ENCODE measurements around the gene PEAR1. TPM values are rescaled to one million over a fixed set of nuclear protein-coding genes. Genes with fewer than 3 reads are reported as not detected.

The PEAR1 gene
- total RNA-seq, 3 donors from 2014 or later (not counting 1 experiment from before 2014, with no cell fraction given), result 0.52 to 1.4 (median 0.80) TPM

GRCh38 chr1:156908955-156909354 is 15.4 kb downstream of the PEAR1 start:
- H3K27ac Mint-ChIP-seq, result no peak overlapping the region
- no peaks in the 10 kb centered on the region for H3K9me3 ChIP-seq (ENCODE audit: control insufficient read depth, insufficient read depth, low read length)
- WGBS (ENCODE audit: insufficient coverage), result 92% methylated on average over 9 of the region's 10 CpGs
- ATAC-seq (no peak), DNase-seq (no peak)
- H3K36me3 ChIP-seq (ENCODE audit: control insufficient read depth, insufficient read depth, low read length), result no peaks in the 10 kb centered on the region
- H3K27ac ChIP-seq (ENCODE audit: low read length), result no peak overlapping the region
- no peak overlapping the region for H3K4me3 ChIP-seq (ENCODE audit: low read length)
- peaks cover 3% of the 10 kb centered on the region for H3K4me1 ChIP-seq (ENCODE audit: control insufficient read depth, insufficient read depth, low read length)
- no peaks in the 10 kb centered on the region for H3K9me3 Mint-ChIP-seq
- intact Hi-C loops (cut with micrococcal nuclease), result no loop called here
- H3K4me3 Mint-ChIP-seq, result no peak overlapping the region
- H3K4me1 Mint-ChIP-seq, result peaks cover 0 to 3% of the 10 kb centered on the region in 2 donors
- peaks cover 0 to 7% of the 10 kb centered on the region in 2 donors for H3K27me3 Mint-ChIP-seq (ENCODE audit: low read depth in 2 of 2)
- TF ChIP-seq, protein P1, sequence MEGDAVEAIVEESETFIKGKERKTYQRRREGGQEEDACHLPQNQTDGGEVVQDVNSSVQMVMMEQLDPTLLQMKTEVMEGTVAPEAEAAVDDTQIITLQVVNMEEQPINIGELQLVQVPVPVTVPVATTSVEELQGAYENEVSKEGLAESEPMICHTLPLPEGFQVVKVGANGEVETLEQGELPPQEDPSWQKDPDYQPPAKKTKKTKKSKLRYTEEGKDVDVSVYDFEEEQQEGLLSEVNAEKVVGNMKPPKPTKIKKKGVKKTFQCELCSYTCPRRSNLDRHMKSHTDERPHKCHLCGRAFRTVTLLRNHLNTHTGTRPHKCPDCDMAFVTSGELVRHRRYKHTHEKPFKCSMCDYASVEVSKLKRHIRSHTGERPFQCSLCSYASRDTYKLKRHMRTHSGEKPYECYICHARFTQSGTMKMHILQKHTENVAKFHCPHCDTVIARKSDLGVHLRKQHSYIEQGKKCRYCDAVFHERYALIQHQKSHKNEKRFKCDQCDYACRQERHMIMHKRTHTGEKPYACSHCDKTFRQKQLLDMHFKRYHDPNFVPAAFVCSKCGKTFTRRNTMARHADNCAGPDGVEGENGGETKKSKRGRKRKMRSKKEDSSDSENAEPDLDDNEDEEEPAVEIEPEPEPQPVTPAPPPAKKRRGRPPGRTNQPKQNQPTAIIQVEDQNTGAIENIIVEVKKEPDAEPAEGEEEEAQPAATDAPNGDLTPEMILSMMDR (IDR thresholded peaks at IDR 0.05), result no peak
- no peaks in the 10 kb centered on the region for H3K27me3 ChIP-seq (ENCODE audit: control insufficient read depth, insufficient read depth, low read length)
- no peaks in the 10 kb centered on the region for H3K36me3 Mint-ChIP-seq

GRCh38 chr1:156909671-156910070 is 16.2 kb downstream of the PEAR1 start:
- TF ChIP-seq, protein P1 (IDR thresholded peaks at IDR 0.05), result no peak
- Histone ChIP-seq H3K27ac (ENCODE audit: low read length) (no peak overlapping the region), H3K9me3 (ENCODE audit: control insufficient read depth, insufficient read depth, low read length) (no peaks in the 10 kb centered on the region), H3K4me3 (ENCODE audit: low read length) (no peak overlapping the region), H3K4me1 (ENCODE audit: control insufficient read depth, insufficient read depth, low read length) (peaks cover 3% of the 10 kb centered on the region), H3K36me3 (ENCODE audit: control insufficient read depth, insufficient read depth, low read length) (no peaks in the 10 kb centered on the region), H3K27me3 (ENCODE audit: control insufficient read depth, insufficient read depth, low read length) (no peaks in the 10 kb centered on the region)
- H3K27ac Mint-ChIP-seq, result no peak overlapping the region
- 85% methylated on average over 5 of the region's 5 CpGs for WGBS (ENCODE audit: insufficient coverage)
- intact Hi-C loops (cut with micrococcal nuclease), result no loop called here
- no peaks in the 10 kb centered on the region for H3K9me3 Mint-ChIP-seq
- H3K4me1 Mint-ChIP-seq, result peaks cover 0 to 3% of the 10 kb centered on the region in 2 donors
- ATAC-seq (no peak), DNase-seq (no peak)
- no peaks in the 10 kb centered on the region for H3K36me3 Mint-ChIP-seq
- peaks cover under 1 to 7% of the 10 kb centered on the region in 2 donors for H3K27me3 Mint-ChIP-seq (ENCODE audit: low read depth in 2 of 2)
- H3K4me3 Mint-ChIP-seq, result no peak overlapping the region

GRCh38 chr1:156910309-156910782 is 16.8 kb downstream of the PEAR1 start:
- no peaks in the 10 kb centered on the region for H3K9me3 Mint-ChIP-seq
- no peak overlapping the region for H3K4me3 Mint-ChIP-seq
- H3K4me1 ChIP-seq (ENCODE audit: control insufficient read depth, insufficient read depth, low read length), result peaks cover 3% of the 10 kb centered on the region
- ATAC-seq (peak; percentile 54 to 72 (median 69)), DNase-seq (peak; percentile 48 to 79)
- no peak overlapping the region for H3K27ac ChIP-seq (ENCODE audit: low read length)
- intact Hi-C loops (cut with micrococcal nuclease), result no loop called here
- TF ChIP-seq, protein P1 (IDR thresholded peaks at IDR 0.05), result peak; percentile 78
- peaks cover 0 to 3% of the 10 kb centered on the region in 2 donors for H3K4me1 Mint-ChIP-seq
- no peak overlapping the region for H3K4me3 ChIP-seq (ENCODE audit: low read length)
- no peaks in the 10 kb centered on the region for H3K36me3 Mint-ChIP-seq
- H3K27me3 ChIP-seq (ENCODE audit: control insufficient read depth, insufficient read depth, low read length), result no peaks in the 10 kb centered on the region
- no peaks in the 10 kb centered on the region for H3K36me3 ChIP-seq (ENCODE audit: control insufficient read depth, insufficient read depth, low read length)
- 80% methylated on average over 11 of the region's 18 CpGs for WGBS (ENCODE audit: insufficient coverage)
- peaks cover 7 to 8% of the 10 kb centered on the region in 2 donors for H3K27me3 Mint-ChIP-seq (ENCODE audit: low read depth in 2 of 2)
- no peaks in the 10 kb centered on the region for H3K9me3 ChIP-seq (ENCODE audit: control insufficient read depth, insufficient read depth, low read length)
- no peak overlapping the region for H3K27ac Mint-ChIP-seq
